Measurements from ENCODE around the gene TCF4. TPM values are rescaled to one million over a fixed set of nuclear protein-coding genes. Genes with fewer than 3 reads are reported as not detected.

TCF4 gene
- total RNA-seq, 4 donors from 2014 or later, result 114 to 190 (median 132) TPM

- Histone ChIP-seq H3K27ac (no peak overlapping the region), H3K27me3 (no peaks in the 10 kb centered on the region), H3K4me1 (peaks cover 0 to 1% of the 10 kb centered on the region in 2 donors), H3K4me3 (replicated peaks in 1 of 3) (no peak overlapping the region), H3K9me3 (no peaks in the 10 kb centered on the region), H3K36me3 (no peaks in the 10 kb centered on the region)
- intact Hi-C loops (cut with DNase I), result no loop called here
- DNase-seq, result no peak
- TF ChIP-seq CTCF (IDR thresholded peaks at IDR 0.05), result no peak
- TF ChIP-seq POLR2A (IDR thresholded peaks at IDR 0.05), result no peak
- 90 to 92% methylated on average over 2 of the region's 2 CpGs for WGBS, 2 donors
These were observed 104.6 kb downstream of the TCF4 start for GRCh38 chr18:55483266-55483871.

GRCh38 chr18:55479656-55480420, 108.2 kb downstream of the TCF4 start:
- H3K4me3 ChIP-seq (replicated peaks in 1 of 3), result no peak overlapping the region
- no peaks in the 10 kb centered on the region for H3K27me3 ChIP-seq
- 77% methylated on average over 9 of the region's 9 CpGs for WGBS, 2 donors
- intact Hi-C loops (cut with DNase I), result no loop called here
- no peaks in the 10 kb centered on the region for H3K36me3 ChIP-seq
- H3K9me3 ChIP-seq, result no peaks in the 10 kb centered on the region
- TF ChIP-seq CTCF (IDR thresholded peaks at IDR 0.05) (no peak), POLR2A (IDR thresholded peaks at IDR 0.05) (no peak)
- H3K27ac ChIP-seq, result peak overlapping the region in 1 of 3 donors; percentile 12
- no peak for DNase-seq
- peaks cover 0 to 5% of the 10 kb centered on the region in 2 donors for H3K4me1 ChIP-seq

- no peaks in the 10 kb centered on the region for H3K36me3 ChIP-seq
- H3K4me1 ChIP-seq, result peaks cover 0 to 5% of the 10 kb centered on the region in 2 donors
- TF ChIP-seq POLR2A (IDR thresholded peaks at IDR 0.05) (no peak), CTCF (IDR thresholded peaks at IDR 0.05) (no peak)
- no peaks in the 10 kb centered on the region for H3K27me3 ChIP-seq
- peak overlapping the region; percentile 48 to 75 (median 69) for H3K27ac ChIP-seq
- peak overlapping the region in 1 of 3 donors; percentile 22 for H3K4me3 ChIP-seq (replicated peaks in 1 of 3)
- intact Hi-C loops (cut with DNase I), result no loop called here
- no peak for DNase-seq
- no peaks in the 10 kb centered on the region for H3K9me3 ChIP-seq
- 66 to 73% methylated on average over 8 of the region's 8 CpGs for WGBS, 2 donors
These were observed 110.0 kb downstream of the TCF4 start for GRCh38 chr18:55477860-55478581.

- H3K9me3 ChIP-seq, result no peaks in the 10 kb centered on the region
- TF ChIP-seq POLR2A (IDR thresholded peaks at IDR 0.05), result peak in 1 of 2 donors; percentile 6
- peak in 4 of 6 experiments; percentile 18 to 36 (median 22) for TF ChIP-seq CTCF (IDR thresholded peaks at IDR 0.05)
- H3K27me3 ChIP-seq, result no peaks in the 10 kb centered on the region
- intact Hi-C loops (cut with DNase I), result no loop called here
- H3K36me3 ChIP-seq, result no peaks in the 10 kb centered on the region
- peak overlapping the region in 2 of 3 donors; percentile 1 to 22 for H3K4me3 ChIP-seq (replicated peaks in 1 of 3)
- peak; percentile 38 to 40 for DNase-seq
- H3K4me1 ChIP-seq, result peaks cover 0 to 5% of the 10 kb centered on the region in 2 donors
- H3K27ac ChIP-seq, result peak overlapping the region; percentile 48 to 75 (median 69)
- 16 to 33% methylated on average over 4 of the region's 4 CpGs for WGBS, 2 donors
These were observed 110.5 kb downstream of the TCF4 start for GRCh38 chr18:55477499-55477859.
